ENCODE measurements around the gene MACROD1. TPM values are rescaled to one million over a fixed set of nuclear protein-coding genes. Genes with fewer than 3 reads are reported as not detected.

Gene MACROD1
- total and polyA plus RNA-seq, 10 of the 15 experiments (the other 5 are each of a cell fraction or from before 2014, with no cell fraction given) = 1.2 to 22.7 (median 11.3) TPM; not detected in 1

- ATAC-seq (no peak), FAIRE-seq (no peak), DNase-seq (ENCODE audit: low read depth, low spot score) (no peak)
- Histone ChIP-seq H3K36me3 (ENCODE audit: control insufficient read depth in 2 of 2, insufficient read depth in 2 of 2, low read length in 1 of 2) (no peaks in the 10 kb centered on the region), H3K79me2 (ENCODE audit: control insufficient read depth, insufficient read depth, low read length) (no peaks in the 10 kb centered on the region), H3K4me1 (ENCODE audit: control insufficient read depth, insufficient read depth, low read length) (no peaks in the 10 kb centered on the region), H2AFZ (ENCODE audit: control insufficient read depth, low read depth, low read length) (no peak overlapping the region), H3K27me3 (replicated peaks in 1 of 2; ENCODE audit: control insufficient read depth in 2 of 2, insufficient read depth in 2 of 2, low read length in 1 of 2) (no peaks in the 10 kb centered on the region; a peak in 3 of 4 replicates), H3K4me3 (no peak overlapping the region), H3K9me3 (replicated peaks; ENCODE audit: control insufficient read depth, insufficient read depth, low read length) (peaks cover 3% of the 10 kb centered on the region; the same call in 2 of the 3 replicates), H4K20me1 (ENCODE audit: control insufficient read depth, insufficient read depth) (no peaks in the 10 kb centered on the region), H3K4me2 (ENCODE audit: control insufficient read depth, insufficient read depth) (no peak overlapping the region), H3K27ac (ENCODE audit: control insufficient read depth, insufficient read depth) (no peak overlapping the region), H3K9ac (ENCODE audit: control insufficient read depth, insufficient read depth, low read length) (no peak overlapping the region)
- 68% methylated on average over 18 of the region's 18 CpGs for WGBS (ENCODE audit: insufficient coverage, insufficient replicate concordance, low lambda C conversion rate, missing lambda C conversion rate)
- BruUV-seq (replicated peaks) = no TSS peak
- ChIA-PET RAD21 (ENCODE audit: unreplicated experiment) (no interaction called here), CTCF (no interaction called here), SMC1A (ENCODE audit: uncharacterized antibody, unreplicated experiment) (no interaction called here), POLR2A (no interaction called here)
- in situ Hi-C loops (cut with MboI) (no loop called here), intact Hi-C loops (cut with micrococcal nuclease; ENCODE audit: unreplicated experiment) (no loop called here)
- TF ChIP-seq EP300 (IDR thresholded peaks at IDR 0.05; ENCODE audit: borderline replicate concordance in 1 of 2, control insufficient read depth in 1 of 2, low read depth in 2 of 2, low read length in 2 of 2) (no peak), NFYB (IDR thresholded peaks at IDR 0.05; ENCODE audit: insufficient read depth, low read depth, low read length) (no peak), CREM (IDR thresholded peaks at IDR 0.05; ENCODE audit: low read depth) (no peak), NR2C2 (IDR thresholded peaks at IDR 0.05; ENCODE audit: borderline replicate concordance, control insufficient read depth, insufficient read length, low read depth) (no peak), MTA3 (IDR thresholded peaks at IDR 0.05; ENCODE audit: borderline replicate concordance, low read length) (no peak), IKZF1 (conservative IDR thresholded peaks at IDR 0.05) (no peak), NFXL1 (IDR thresholded peaks at IDR 0.05; ENCODE audit: borderline replicate concordance) (no peak), MTA2 (IDR thresholded peaks at IDR 0.05; ENCODE audit: low read depth) (no peak), CHD1 (IDR thresholded peaks at IDR 0.05; ENCODE audit: low read depth, low read length) (no peak), TCF12 (IDR thresholded peaks at IDR 0.05; ENCODE audit: low read depth, low read length) (no peak), SREBF2 (IDR thresholded peaks at IDR 0.05; ENCODE audit: low read length) (no peak), TBL1XR1 (IDR thresholded peaks at IDR 0.05; ENCODE audit: low read depth, low read length) (no peak), BMI1 (IDR thresholded peaks at IDR 0.05; ENCODE audit: borderline replicate concordance) (no peak), CHD4 (IDR thresholded peaks at IDR 0.05) (no peak)
Observed at GRCh38 chr11:64008914-64009633, 156.8 kb downstream of the MACROD1 start.

Data from GM12878 (cell line).